Liver (tissue), 2 donors: ENCODE measurements around the gene MEGF6.

Experiments used
- CTCF ChIP-seq: fragments of 150-350 bp; IDR thresholded peaks from 2 replicates; pipeline ENCODE4 v1.5.1; 2017; ENCODE audit warnings: improper control_type of control experiment, low read depth, low read length; ENCODE audit not compliant: missing input control
- YY1 ChIP-seq: IDR thresholded peaks from 2 replicates; pipeline ENCODE4 v1.6.1; 2016; ENCODE audit warnings: antibody characterized with exemption, mild to moderate bottlenecking
- donor health status: healthy.

GRCh38 chr1:3478187-3478586 is 133.1 kb downstream of the MEGF6 start:
- TF ChIP-seq YY1 (no peak), CTCF (no peak)
